Sigmoid colon (tissue), 7 donors: ENCODE results near the gene FHL3. TPM values are rescaled to one million over a fixed set of nuclear protein-coding genes. Genes with fewer than 3 reads are reported as not detected.
A peak's percentile ranks its signal among the peaks of the same experiment; 100 is the strongest.

ENCODE experiments used
- DNase-seq: peaks from one replicate; pipeline ENCODE4 v3.0.0-alpha.2; 2019
- H3K27ac ChIP-seq, 4 donors: fragments of 200-600 bp; sonication (generic); one replicate each; pipeline ENCODE4 v1.5.1; 2016 to 2019; ENCODE audit warnings: mild to moderate bottlenecking in 1 of 4
- H3K27me3 ChIP-seq, 3 donors: fragments of 200-600 bp; sonication (generic); one replicate each; pipeline ENCODE4 v1.5.1; 2019; ENCODE audit warnings: mild to moderate bottlenecking in 1 of 3
- H3K36me3 ChIP-seq, 4 donors: fragments of 200-600 bp; sonication (generic); one replicate each; pipeline ENCODE4 v1.5.1; 2016 to 2019
- H3K4me1 ChIP-seq, 4 donors: fragments of 200-600 bp; sonication (generic); one replicate each; pipeline ENCODE4 v1.5.1; 2017 to 2019
- H3K4me3 ChIP-seq, 4 donors: fragments of 200-600 bp; sonication (generic); one replicate each; pipeline ENCODE4 v1.5.1; 2017 to 2019; ENCODE audit warnings: mild to moderate bottlenecking in 2 of 4, moderate library complexity in 1 of 4
- H3K9me3 ChIP-seq, 4 donors: fragments of 200-600 bp in 3 of 4; sonication (generic) in 3 of 4; one replicate each; pipeline versions ENCODE4 v1.5.1 to v1.6.1; 2013 to 2019
- CTCF ChIP-seq, 4 experiments: fragments of 450-650 bp in 3 of 4; fragments of 200-600 bp in 1 of 4; IDR thresholded peaks; one replicate each; pipeline ENCODE4 v1.5.1; 2016 to 2019; ENCODE audit warnings: antibody characterized with exemption in 4 of 4, mild to moderate bottlenecking in 3 of 4, moderate library complexity in 2 of 4
- EP300 ChIP-seq, 4 donors: sonication (generic); formaldehyde crosslinking; IDR thresholded peaks; one replicate each; pipeline ENCODE4 v1.6.1; 2017; ENCODE audit warnings: antibody characterized with exemption in 4 of 4
- POLR2A ChIP-seq, 2 donors: fragments of 450-650 bp; IDR thresholded peaks; one replicate each; pipeline ENCODE4 v1.6.1; 2016; ENCODE audit warnings: antibody characterized with exemption in 2 of 2, mild to moderate bottlenecking in 2 of 2, moderate library complexity in 2 of 2
- POLR2AphosphoS5 ChIP-seq, 4 donors: sonication (generic); formaldehyde crosslinking; IDR thresholded peaks; one replicate each; pipeline ENCODE4 v1.6.1; 2017; ENCODE audit warnings: antibody characterized with exemption in 4 of 4
- WGBS, 2 donors: extraction: QIAGEN DNeasy Blood & Tissue Kit; methylation state at CpG; one replicate each; pipeline ENCODE4 v1.1.7; 2013; 5-methylcytosine and 5-hydroxymethylcytosine counted together
- intact Hi-C: fragments of 100-400 bp; cut with DNase I; formaldehyde crosslinking; loops from one replicate; pipeline ENCODE4 v1.15.1; 2023
- polyA plus RNA-seq, 3 donors: library from polyadenylated mRNA; stranded (reverse); fragments of 200-250 nt; gene quantifications; one replicate each; pipeline ENCODE4 v1.2.3, GENCODE V29; 2013
- total RNA-seq, 4 donors: library from RNA; depleted of rRNA; stranded (reverse); fragments of >200 nt; gene quantifications; one replicate each; pipeline ENCODE4 v1.1.0, GENCODE V29; 2016
- donor health status: healthy with polysubstance abuse.
- donor health status: Bipolar disorder and iron deficiency.
- donor health status: healthy.

FHL3 gene
- total and polyA plus RNA-seq, 7 donors, result 2.5 to 76.4 (median 38.9) TPM

GRCh38 chr1:38004284-38005108, 818 bp downstream of the FHL3 start:
- TF ChIP-seq POLR2AphosphoS5 (IDR thresholded peaks at IDR 0.05) (peak in 1 of 4 donors; percentile 10), EP300 (IDR thresholded peaks at IDR 0.05) (no peak), CTCF (IDR thresholded peaks at IDR 0.05) (no peak), POLR2A (IDR thresholded peaks at IDR 0.05) (no peak)
- Histone ChIP-seq H3K36me3 (no peaks in the 10 kb centered on the region), H3K4me3 (peak overlapping the region; percentile 72 to 91 (median 77)), H3K27ac (peak overlapping the region; percentile 87 to 97 (median 91)), H3K27me3 (no peaks in the 10 kb centered on the region), H3K4me1 (peaks cover 0 to 62% (median 50%) of the 10 kb centered on the region in 4 donors), H3K9me3 (no peaks in the 10 kb centered on the region)
- intact Hi-C loops, result loop anchor here (10.0 kb wide), 1 partner anchor 530 kb away; the partner anchor contains the start of gene ZC3H12A
- WGBS, 2 donors, result 11 to 20% methylated on average over 26 of the region's 26 CpGs
- no peak for DNase-seq

GRCh38 chr1:38003261-38004250, 1.8 kb downstream of the FHL3 start:
- peak overlapping the region; percentile 72 to 91 (median 77) for H3K4me3 ChIP-seq
- H3K4me1 ChIP-seq, result peaks cover 0 to 71% (median 59%) of the 10 kb centered on the region in 4 donors
- H3K36me3 ChIP-seq, result peaks cover 0 to 5% (median 2%) of the 10 kb centered on the region in 4 donors
- no peaks in the 10 kb centered on the region for H3K27me3 ChIP-seq
- WGBS, 2 donors, result 75 to 84% methylated on average over 8 of the region's 8 CpGs
- peak overlapping the region; percentile 87 to 97 (median 91) for H3K27ac ChIP-seq
- intact Hi-C loops, result loop anchor here (10.0 kb wide), 1 partner anchor 529 kb away; the partner anchor contains the start of gene ZC3H12A
- DNase-seq, result no peak
- H3K9me3 ChIP-seq, result no peaks in the 10 kb centered on the region
- TF ChIP-seq POLR2AphosphoS5 (IDR thresholded peaks at IDR 0.05) (peak in 2 of 4 donors; percentile 28 to 37), CTCF (IDR thresholded peaks at IDR 0.05) (no peak), EP300 (IDR thresholded peaks at IDR 0.05) (no peak)

GRCh38 chr1:38000529-38001455, 4.5 kb downstream of the FHL3 start:
- peak; percentile 80 for DNase-seq
- H3K4me1 ChIP-seq, result peaks cover 0 to 92% (median 84%) of the 10 kb centered on the region in 4 donors
- WGBS, 2 donors, result 54 to 71% methylated on average over 13 of the region's 13 CpGs
- no peaks in the 10 kb centered on the region for H3K9me3 ChIP-seq
- peak overlapping the region; percentile 87 to 97 (median 91) for H3K27ac ChIP-seq
- no peak for TF ChIP-seq EP300 (IDR thresholded peaks at IDR 0.05)
- no peak for TF ChIP-seq POLR2A (IDR thresholded peaks at IDR 0.05)
- no peak for TF ChIP-seq POLR2AphosphoS5 (IDR thresholded peaks at IDR 0.05)
- TF ChIP-seq CTCF (IDR thresholded peaks at IDR 0.05), result no peak
- peaks cover 0 to 23% (median 8%) of the 10 kb centered on the region in 4 donors for H3K36me3 ChIP-seq
- intact Hi-C loops, result loop anchor here (10.0 kb wide), 1 partner anchor 526 kb away; the partner anchor contains the start of gene ZC3H12A
- H3K4me3 ChIP-seq, result peak overlapping the region in 3 of 4 donors; percentile 4 to 20 (median 9)
- no peaks in the 10 kb centered on the region for H3K27me3 ChIP-seq

DNA sequence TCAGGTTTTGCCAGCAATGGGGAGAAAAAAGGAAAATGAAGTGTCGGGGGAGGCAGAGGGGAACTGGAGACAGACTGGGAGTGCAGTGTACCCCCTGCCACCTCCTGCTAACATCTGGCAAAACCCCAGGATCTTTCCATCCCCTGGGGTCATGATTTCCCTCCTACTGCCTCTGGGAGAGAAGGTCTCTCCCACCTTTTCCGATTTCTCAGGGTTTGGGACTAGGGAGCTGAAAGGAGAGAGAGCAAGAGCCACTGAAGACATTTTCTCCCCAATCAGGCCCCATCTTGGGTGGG, 5.1 kb downstream of the FHL3 start:
- no peaks in the 10 kb centered on the region for H3K27me3 ChIP-seq
- intact Hi-C loops, result loop anchor here (10.0 kb wide), 1 partner anchor 525 kb away; the partner anchor contains the start of gene ZC3H12A
- no peak for DNase-seq
- H3K9me3 ChIP-seq, result no peaks in the 10 kb centered on the region
- H3K4me3 ChIP-seq, result peak overlapping the region in 2 of 4 donors; percentile 9 to 20
- peak overlapping the region; percentile 87 to 97 (median 91) for H3K27ac ChIP-seq
- 67 to 85% methylated on average over 2 of the region's 2 CpGs for WGBS, 2 donors
- H3K36me3 ChIP-seq, result peaks cover 0 to 23% (median 8%) of the 10 kb centered on the region in 4 donors
- H3K4me1 ChIP-seq, result peaks cover 0 to 95% (median 87%) of the 10 kb centered on the region in 4 donors
- TF ChIP-seq CTCF (IDR thresholded peaks at IDR 0.05) (no peak), EP300 (IDR thresholded peaks at IDR 0.05) (no peak), POLR2AphosphoS5 (IDR thresholded peaks at IDR 0.05) (no peak), POLR2A (IDR thresholded peaks at IDR 0.05) (no peak)
